Common myeloid progenitor, CD34-positive (primary cell): ENCODE data around the gene ZNF337.
"Not testable (repeated sequence)": the region's sequence is repeated elsewhere in the genome, so short reads cannot be mapped to it uniquely, and the experiment has no call there.

Experiments
- CTCF ChIA-PET: fragments of 350-600 bp; sonication (Branson Sonifier 250); formaldehyde crosslinking; loops from one replicate; lab custom pipeline; 2021; ENCODE audit warnings: antibody characterized with exemption; lab: Charles Lee
- POLR2A ChIA-PET: fragments of 350-600 bp; sonication (Branson Sonifier 250); formaldehyde crosslinking; loops from one replicate; lab custom pipeline; 2021; ENCODE audit warnings: antibody characterized with exemption; lab: Charles Lee
- DNase-seq, 3 donors: peaks; one replicate each; pipeline versions ENCODE4 v3.0.0 to v3.0.0-alpha.2; 2013
- H3K27ac ChIP-seq, 2 experiments: 1 replicate in 1 of 2; 2 replicates in 1 of 2; pipeline ENCODE4 v1.7.0; 2013; ENCODE audit warnings: inconsistent platforms in 2 of 2, low read length in 2 of 2, mild to moderate bottlenecking in 2 of 2, low read depth in 1 of 2, moderate library complexity in 1 of 2; ENCODE audit not compliant: severe bottlenecking in 2 of 2, insufficient read depth in 1 of 2, poor library complexity in 1 of 2
- H3K27me3 ChIP-seq, 5 experiments: replicated peaks in 2 of 5; 1 replicate in 3 of 5; 2 replicates in 2 of 5; pipeline versions ENCODE4 v1.6.1 to v1.7.0; 2013; ENCODE audit warnings: low read length in 4 of 5, mild to moderate bottlenecking in 2 of 5, moderate library complexity in 2 of 5, inconsistent platforms in 1 of 5; ENCODE audit not compliant: insufficient read depth in 5 of 5, control insufficient read depth in 4 of 5
- H3K36me3 ChIP-seq, 4 experiments: 1 replicate in 2 of 4; 2 replicates in 2 of 4; pipeline versions ENCODE4 v1.6.1 to v1.7.0; 2013; ENCODE audit warnings: low read length in 3 of 4, control low read depth in 1 of 4, mild to moderate bottlenecking in 1 of 4; ENCODE audit not compliant: control insufficient read depth in 4 of 4, insufficient read depth in 4 of 4
- H3K4me1 ChIP-seq, 4 experiments: 1 replicate in 3 of 4; 2 replicates in 1 of 4; pipeline versions ENCODE4 v1.6.1 to v1.7.1; 2013; ENCODE audit warnings: low read length in 3 of 4, mild to moderate bottlenecking in 3 of 4, control low read depth in 1 of 4, inconsistent platforms in 1 of 4, moderate library complexity in 1 of 4; ENCODE audit not compliant: control insufficient read depth in 4 of 4, insufficient read depth in 4 of 4; ENCODE audit errors: control extremely low read depth in 1 of 4
- H3K4me3 ChIP-seq, 7 experiments: 1 replicate in 4 of 7; 2 replicates in 3 of 7; pipeline versions ENCODE4 v1.5.1 to v1.7.0; 2013; ENCODE audit warnings: mild to moderate bottlenecking in 7 of 7, low read length in 6 of 7, moderate library complexity in 6 of 7, inconsistent platforms in 2 of 7, low read depth in 2 of 7, control low read depth in 1 of 7; ENCODE audit not compliant: insufficient read depth in 4 of 7, control insufficient read depth in 1 of 7; ENCODE audit errors: extremely low read depth in 1 of 7
- H3K9me3 ChIP-seq, 5 experiments: 1 replicate in 4 of 5; 2 replicates in 1 of 5; pipeline versions ENCODE4 v1.6.1 to v1.7.1; 2013; ENCODE audit warnings: low read length in 4 of 5, mild to moderate bottlenecking in 2 of 5, inconsistent platforms in 1 of 5, low read depth in 1 of 5, moderate library complexity in 1 of 5; ENCODE audit not compliant: control insufficient read depth in 4 of 5, insufficient read depth in 2 of 5; ENCODE audit errors: control extremely low read depth in 1 of 5
- WGBS: methylation state at CpG from one replicate; pipeline ENCODE4 v1.1.5; 2013; ENCODE audit not compliant: insufficient coverage; 5-methylcytosine and 5-hydroxymethylcytosine counted together

ZNF337 gene

DNA sequence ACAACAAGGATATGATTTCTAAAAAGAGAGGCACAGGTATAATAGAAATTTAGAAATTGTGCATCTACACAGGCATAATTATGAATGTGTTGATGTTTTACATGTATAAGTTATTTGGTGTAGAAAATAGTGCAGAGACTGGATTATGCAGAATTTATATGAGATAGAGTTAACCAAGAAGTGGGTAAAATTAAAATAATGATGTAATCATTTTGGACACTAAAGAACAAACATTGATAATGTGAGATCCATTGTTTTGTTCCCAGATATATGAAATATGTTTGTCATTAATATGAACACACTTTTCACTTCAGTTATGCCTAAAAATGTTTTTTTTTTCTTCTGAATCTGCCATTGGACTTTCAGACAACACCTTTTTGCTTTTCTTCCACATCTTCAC, 37.2 kb upstream of the ZNF337 start:
- Histone ChIP-seq H3K27ac (no peak overlapping the region), H3K4me1 (no peaks in the 10 kb centered on the region), H3K36me3 (peaks cover 0 to 8% (median 0%) of the 10 kb centered on the region in 4 experiments), H3K27me3 (no peaks in the 10 kb centered on the region), H3K9me3 (peaks cover 0 to 10% (median 3%) of the 10 kb centered on the region in 5 experiments), H3K4me3 (no peak overlapping the region)
- no peak for DNase-seq
- ChIA-PET CTCF (no interaction called here), POLR2A (no interaction called here)

GRCh38 chr20:25730862-25731261, 34.2 kb upstream of the ZNF337 start:
- WGBS: 100% methylated on average over 1 of the region's 1 CpG
- DNase-seq: no peak
- peaks cover 0 to 12% (median 0%) of the 10 kb centered on the region in 4 experiments for H3K36me3 ChIP-seq
- H3K9me3 ChIP-seq: peaks cover 9 to 23% (median 11%) of the 10 kb centered on the region in 5 experiments
- CTCF ChIA-PET: no interaction called here
- POLR2A ChIA-PET: no interaction called here
- H3K27ac ChIP-seq: no peak overlapping the region
- no peaks in the 10 kb centered on the region for H3K4me1 ChIP-seq
- no peak overlapping the region for H3K4me3 ChIP-seq
- H3K27me3 ChIP-seq: no peaks in the 10 kb centered on the region

DNA sequence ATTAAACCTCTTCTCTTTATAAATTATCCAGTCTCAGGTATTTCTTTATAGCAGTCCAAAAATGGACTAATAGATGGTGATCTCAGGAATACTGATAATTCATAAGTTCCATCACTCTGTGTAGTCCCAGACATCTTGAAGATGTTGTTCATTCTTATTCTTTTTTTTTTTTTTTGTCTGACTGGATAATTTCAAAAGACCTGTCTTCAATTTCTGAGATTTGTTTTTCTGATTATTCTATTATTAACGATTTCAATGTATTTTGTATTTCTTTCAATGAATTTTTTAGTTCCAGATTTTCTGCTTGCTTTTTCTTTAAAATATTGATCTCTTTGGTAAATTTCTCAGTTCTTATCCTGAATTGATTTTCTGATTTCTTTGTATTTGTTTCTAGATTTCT, 29.7 kb upstream of the ZNF337 start:
- Histone ChIP-seq H3K27me3 (no peaks in the 10 kb centered on the region), H3K4me3 (peak overlapping the region in 1 of 7 experiments; percentile 13), H3K27ac (no peak overlapping the region), H3K4me1 (no peaks in the 10 kb centered on the region), H3K36me3 (peaks cover 0 to 10% (median 0%) of the 10 kb centered on the region in 4 experiments), H3K9me3 (peaks cover 9 to 54% (median 11%) of the 10 kb centered on the region in 5 experiments)
- WGBS: no CpG with 5 or more reads among the region's 1 CpG
- ChIA-PET POLR2A (no interaction called here), CTCF (no interaction called here)
- DNase-seq: no peak

DNA sequence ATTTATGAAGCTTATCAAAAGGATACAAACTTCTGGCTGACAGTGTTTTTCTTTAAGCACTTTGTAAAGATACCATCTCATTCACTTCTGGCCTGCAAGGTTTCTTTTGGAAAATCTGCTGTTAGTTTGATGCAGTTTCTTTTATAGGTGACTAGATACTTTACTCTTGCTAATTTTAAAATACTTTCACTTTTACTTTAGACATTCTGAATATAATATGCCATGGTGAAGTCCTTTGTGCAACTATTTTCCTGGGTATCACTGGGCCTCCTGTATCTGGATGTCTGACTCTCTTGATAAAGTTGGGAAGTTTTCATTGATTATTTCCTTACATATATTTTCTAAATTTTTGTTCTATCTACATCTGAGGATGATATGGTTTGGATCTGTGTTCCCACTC, 29.0 kb upstream of the ZNF337 start:
- no peaks in the 10 kb centered on the region for H3K4me1 ChIP-seq
- POLR2A ChIA-PET: no interaction called here
- H3K36me3 ChIP-seq: peaks cover 0 to 14% (median 1%) of the 10 kb centered on the region in 4 experiments
- DNase-seq: no peak
- H3K9me3 ChIP-seq: peaks cover 9 to 60% (median 11%) of the 10 kb centered on the region in 5 experiments
- H3K27me3 ChIP-seq: no peaks in the 10 kb centered on the region
- H3K27ac ChIP-seq: no peak overlapping the region
- H3K4me3 ChIP-seq: no peak overlapping the region
- CTCF ChIA-PET: no interaction called here

DNA sequence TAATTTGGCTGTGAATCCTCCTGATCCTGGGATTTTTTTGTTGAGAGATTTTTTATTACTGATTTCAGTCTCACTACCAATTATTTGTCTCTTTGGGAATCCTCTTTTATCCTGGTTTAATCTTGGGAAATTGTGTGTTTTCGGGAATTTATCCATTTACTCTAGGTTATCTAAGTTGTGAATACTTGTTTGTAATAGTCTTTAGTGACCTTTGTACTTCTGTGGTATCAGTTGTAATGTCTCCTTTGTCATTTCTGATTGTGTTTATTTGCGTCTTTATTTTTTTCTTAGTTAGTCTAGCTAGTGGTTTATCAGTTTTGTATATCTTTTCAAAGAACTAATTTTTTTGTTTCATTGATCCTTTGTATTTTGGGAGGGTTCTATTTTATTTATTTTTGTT, 27.3 kb upstream of the ZNF337 start:
- no peaks in the 10 kb centered on the region for H3K27me3 ChIP-seq
- no peaks in the 10 kb centered on the region for H3K4me1 ChIP-seq
- WGBS: no CpG with 5 or more reads among the region's 2 CpGs
- no peak overlapping the region for H3K27ac ChIP-seq
- ChIA-PET POLR2A (no interaction called here), CTCF (no interaction called here)
- no peak overlapping the region for H3K4me3 ChIP-seq
- DNase-seq: no peak
- peaks cover 9 to 69% (median 17%) of the 10 kb centered on the region in 5 experiments for H3K9me3 ChIP-seq
- H3K36me3 ChIP-seq: peaks cover 0 to 18% (median 4%) of the 10 kb centered on the region in 4 experiments

DNA sequence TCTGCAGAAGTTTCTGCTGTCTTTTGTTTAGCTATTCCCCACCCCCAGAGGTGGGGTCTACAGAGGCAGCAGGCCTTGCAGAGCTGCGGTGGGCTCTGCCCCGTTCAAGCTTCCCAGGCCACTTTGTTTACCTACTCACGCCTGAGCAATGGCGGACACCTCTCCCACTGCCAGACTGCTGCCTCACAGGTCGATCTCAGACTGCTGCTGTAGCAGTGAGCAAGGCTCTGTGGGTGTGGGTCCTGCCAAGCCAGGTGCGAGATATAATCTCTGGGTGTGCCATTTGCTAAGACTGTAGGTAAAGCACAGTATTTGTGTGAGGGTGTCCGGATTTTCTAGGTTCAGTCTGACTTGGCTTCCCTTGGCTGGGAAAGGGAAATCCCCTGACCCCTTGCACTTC, 23.6 kb upstream of the ZNF337 start:
- H3K36me3 ChIP-seq: peaks cover 0 to 14% (median 4%) of the 10 kb centered on the region in 4 experiments
- no peak for DNase-seq
- ChIA-PET POLR2A (no interaction called here), CTCF (no interaction called here)
- no peaks in the 10 kb centered on the region for H3K27me3 ChIP-seq
- H3K4me3 ChIP-seq: no peak overlapping the region
- H3K9me3 ChIP-seq: peaks cover 0 to 50% (median 3%) of the 10 kb centered on the region in 5 experiments
- no peak overlapping the region for H3K27ac ChIP-seq
- 95% methylated on average over 7 of the region's 7 CpGs for WGBS
- no peaks in the 10 kb centered on the region for H3K4me1 ChIP-seq

DNA sequence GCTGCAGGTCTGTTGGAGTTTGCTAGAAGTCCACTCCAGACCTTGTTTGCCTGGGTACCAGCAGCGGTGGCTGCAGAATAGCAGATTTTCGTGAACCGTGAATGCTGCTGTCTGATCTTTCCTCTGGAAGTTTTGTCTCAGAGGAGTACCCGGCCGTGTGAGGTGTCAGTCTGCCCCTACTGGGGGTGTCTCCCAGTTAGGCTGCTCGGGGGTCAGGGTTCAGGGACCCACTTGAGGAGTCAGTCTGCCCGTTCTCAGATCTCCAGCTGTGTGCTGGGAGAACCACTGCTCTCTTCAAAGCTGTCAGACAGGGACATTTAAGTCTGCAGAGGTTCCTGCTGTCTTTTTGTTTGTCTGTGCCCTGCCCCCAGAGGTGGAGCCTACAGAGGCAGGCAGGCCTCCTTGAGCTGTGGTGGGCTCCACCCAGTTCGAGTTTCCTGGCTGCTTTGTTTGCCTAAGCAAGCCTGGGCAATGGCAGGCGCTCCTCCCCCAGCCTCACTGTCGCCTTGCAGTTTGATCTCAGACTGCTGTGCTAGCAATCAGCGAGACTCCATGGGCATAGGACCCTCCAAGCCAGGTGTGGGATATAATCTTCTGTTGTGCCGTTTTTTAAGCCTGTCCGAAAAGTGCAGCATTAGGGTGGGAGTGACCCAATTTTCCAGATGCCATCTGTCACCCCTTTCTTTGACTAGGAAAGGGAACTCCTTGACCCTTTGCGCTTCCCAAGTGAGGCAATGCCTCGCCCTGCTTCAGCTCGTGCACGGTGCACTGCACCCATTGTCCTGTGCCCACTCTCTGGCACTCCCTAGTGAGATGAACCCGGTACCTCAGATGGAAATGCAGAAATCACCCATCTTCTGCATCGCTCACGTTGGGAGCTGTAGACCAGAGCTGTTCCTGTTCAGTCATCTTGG, 22.5 kb upstream of the ZNF337 start:
- H3K27me3 ChIP-seq, POLR2A ChIA-PET, H3K4me3 ChIP-seq, DNase-seq, CTCF ChIA-PET, H3K27ac ChIP-seq, H3K4me1 ChIP-seq: not testable (repeated sequence)
- Histone ChIP-seq H3K36me3 (peaks cover 0 to 14% (median 4%) of the 10 kb centered on the region in 4 experiments), H3K9me3 (peaks cover 0 to 40% (median 3%) of the 10 kb centered on the region in 5 experiments)
- 95% methylated on average over 13 of the region's 20 CpGs for WGBS
